ENCODE results near the gene TMEM239.
"Not testable (repeated sequence)": the region's sequence is repeated elsewhere in the genome, so short reads cannot be mapped to it uniquely, and the experiment has no call there.

The TMEM239 gene

GRCh38 chr20:2799688-2800520 lies 16.3 kb upstream of the TMEM239 start:
- DNase-seq (ENCODE audit: low read depth) = no peak

GRCh38 chr20:2800521-2801285 lies 15.5 kb upstream of the TMEM239 start, which contains the start of gene CPXM1:
Gene CPXM1, minus strand, starts transcription at chr20:2800627. Its CDS starts 55 bp downstream, at chr20:2800572.
- no peak for DNase-seq (ENCODE audit: low read depth)

GRCh38 chr20:2801286-2801728 lies 14.9 kb upstream of the TMEM239 start:
- DNase-seq (ENCODE audit: low read depth) = no peak

GRCh38 chr20:2804041-2804828 lies 11.9 kb upstream of the TMEM239 start:
- no peak for DNase-seq (ENCODE audit: low read depth)

GRCh38 chr20:2804852-2805688 lies 11.1 kb upstream of the TMEM239 start:
- no peak for DNase-seq (ENCODE audit: low read depth)

- no peak for DNase-seq (ENCODE audit: low read depth)
These were observed 10.3 kb upstream of the TMEM239 start for GRCh38 chr20:2805689-2806350.

GRCh38 chr20:2806351-2806701 lies 9.8 kb upstream of the TMEM239 start:
- no peak for DNase-seq (ENCODE audit: low read depth)

- no peak for DNase-seq (ENCODE audit: low read depth)
These were observed 9.1 kb upstream of the TMEM239 start for GRCh38 chr20:2807019-2807418.

GRCh38 chr20:2807929-2808328 lies 8.2 kb upstream of the TMEM239 start:
- DNase-seq (ENCODE audit: low read depth) = not testable (repeated sequence)

- no peak for DNase-seq (ENCODE audit: low read depth)
These were observed 6.5 kb upstream of the TMEM239 start for GRCh38 chr20:2809690-2810089.

GRCh38 chr20:2812189-2812588 lies 4.0 kb upstream of the TMEM239 start:
- DNase-seq (ENCODE audit: low read depth) = no peak

- no peak for DNase-seq (ENCODE audit: low read depth)
These were observed 2.1 kb upstream of the TMEM239 start for GRCh38 chr20:2814076-2814475.

GRCh38 chr20:2814587-2815051 lies 1.5 kb upstream of the TMEM239 start, which contains the start of gene C20orf141:
Gene C20orf141, plus strand, starts transcription at chr20:2814987. Its CDS starts 198 bp downstream, at chr20:2815185.
- DNase-seq (ENCODE audit: low read depth) = no peak

GRCh38 chr20:2815242-2815900 lies 793 bp upstream of the TMEM239 start:
- DNase-seq (ENCODE audit: low read depth) = no peak

GRCh38 chr20:2816583-2817340 lies 598 bp downstream of the TMEM239 start:
- no peak for DNase-seq (ENCODE audit: low read depth)

GRCh38 chr20:2817341-2817726 lies 1.2 kb downstream of the TMEM239 start:
- DNase-seq (ENCODE audit: low read depth) = no peak

- DNase-seq (ENCODE audit: low read depth) = no peak
These were observed 1.9 kb downstream of the TMEM239 start for GRCh38 chr20:2817891-2818595.

- DNase-seq (ENCODE audit: low read depth) = no peak
These were observed 4.1 kb downstream of the TMEM239 start for GRCh38 chr20:2820084-2820895.
